GM12878 (cell line): ENCODE measurements around the gene GFRA3.

Source experiments
- POLR2AphosphoS5 ChIP-seq: IDR thresholded peaks from 2 replicates; pipeline ENCODE4 v1.6.1; 2011; ENCODE audit warnings: mild to moderate bottlenecking, low read length, inconsistent platforms
- RFX5 ChIP-seq: IDR thresholded peaks from 2 replicates; pipeline ENCODE4 v1.6.1; 2011; ENCODE audit warnings: low read depth, low read length, improper control_type of control experiment
- RUNX3 ChIP-seq: IDR thresholded peaks from 2 replicates; pipeline ENCODE4 v1.6.1; 2012; ENCODE audit warnings: low read length, inconsistent platforms
- TAF1 ChIP-seq: IDR thresholded peaks from 2 replicates; pipeline ENCODE4 v1.6.1; 2011; ENCODE audit warnings: mild to moderate bottlenecking, low read depth, low read length, borderline replicate concordance
- TF ChIP-seq, protein P1 (sequence below): IDR thresholded peaks from 2 replicates; pipeline ENCODE4 v1.6.1; 2011; ENCODE audit warnings: low read depth, mild to moderate bottlenecking, low read length, moderate library complexity, borderline replicate concordance; ENCODE audit errors: extremely low read depth
- TF ChIP-seq, protein P2 (sequence below): IDR thresholded peaks from 2 replicates; pipeline ENCODE4 v1.6.1; 2012; ENCODE audit warnings: low read depth, low read length, improper control_type of control experiment
- TF ChIP-seq, protein P3 (sequence below): IDR thresholded peaks from 2 replicates; pipeline ENCODE4 v1.6.1; 2012; ENCODE audit warnings: mild to moderate bottlenecking, low read depth, low read length
- TF ChIP-seq, protein P4 (sequence below), 3 experiments: IDR thresholded peaks in 2 of 3; conservative IDR thresholded peaks in 1 of 3; 2 replicates each; pipeline ENCODE4 v1.5.1; 2011; ENCODE audit warnings: low read depth in 3 of 3, low read length in 3 of 3, mild to moderate bottlenecking in 3 of 3, control low read depth in 2 of 3, moderate library complexity in 2 of 3, inconsistent platforms in 1 of 3, mixed read lengths in 1 of 3; ENCODE audit not compliant: control insufficient read depth in 2 of 3, insufficient read depth in 1 of 3; ENCODE audit errors: extremely low read depth in 1 of 3

DNA sequence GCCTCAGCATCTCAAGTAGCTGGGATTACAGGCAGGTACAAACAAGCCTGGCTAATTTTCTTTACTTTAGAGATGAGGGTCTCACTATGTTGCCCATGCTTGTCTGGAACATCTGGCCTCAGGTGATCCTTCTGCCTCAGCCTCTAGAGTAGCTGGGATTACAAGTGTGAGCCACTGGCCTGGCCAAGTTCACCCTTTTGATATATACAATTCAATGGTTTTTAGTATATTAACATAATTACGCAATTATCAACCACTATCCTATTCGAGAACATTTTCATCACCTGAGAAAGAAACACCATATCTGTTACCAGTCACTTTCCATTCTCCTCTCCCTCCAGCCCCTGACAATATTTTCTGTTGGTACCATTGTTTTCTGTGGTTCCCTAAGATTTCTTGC is 57.6 kb downstream of the GFRA3 start:
- TF ChIP-seq RFX5 (no peak), TAF1 (no peak), RUNX3 (no peak), POLR2AphosphoS5 (no peak)
- TF ChIP-seq, protein P1, sequence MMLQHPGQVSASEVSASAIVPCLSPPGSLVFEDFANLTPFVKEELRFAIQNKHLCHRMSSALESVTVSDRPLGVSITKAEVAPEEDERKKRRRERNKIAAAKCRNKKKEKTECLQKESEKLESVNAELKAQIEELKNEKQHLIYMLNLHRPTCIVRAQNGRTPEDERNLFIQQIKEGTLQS, result no peak
- TF ChIP-seq, protein P2, sequence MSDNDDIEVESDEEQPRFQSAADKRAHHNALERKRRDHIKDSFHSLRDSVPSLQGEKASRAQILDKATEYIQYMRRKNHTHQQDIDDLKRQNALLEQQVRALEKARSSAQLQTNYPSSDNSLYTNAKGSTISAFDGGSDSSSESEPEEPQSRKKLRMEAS, result no peak
- TF ChIP-seq, protein P3, sequence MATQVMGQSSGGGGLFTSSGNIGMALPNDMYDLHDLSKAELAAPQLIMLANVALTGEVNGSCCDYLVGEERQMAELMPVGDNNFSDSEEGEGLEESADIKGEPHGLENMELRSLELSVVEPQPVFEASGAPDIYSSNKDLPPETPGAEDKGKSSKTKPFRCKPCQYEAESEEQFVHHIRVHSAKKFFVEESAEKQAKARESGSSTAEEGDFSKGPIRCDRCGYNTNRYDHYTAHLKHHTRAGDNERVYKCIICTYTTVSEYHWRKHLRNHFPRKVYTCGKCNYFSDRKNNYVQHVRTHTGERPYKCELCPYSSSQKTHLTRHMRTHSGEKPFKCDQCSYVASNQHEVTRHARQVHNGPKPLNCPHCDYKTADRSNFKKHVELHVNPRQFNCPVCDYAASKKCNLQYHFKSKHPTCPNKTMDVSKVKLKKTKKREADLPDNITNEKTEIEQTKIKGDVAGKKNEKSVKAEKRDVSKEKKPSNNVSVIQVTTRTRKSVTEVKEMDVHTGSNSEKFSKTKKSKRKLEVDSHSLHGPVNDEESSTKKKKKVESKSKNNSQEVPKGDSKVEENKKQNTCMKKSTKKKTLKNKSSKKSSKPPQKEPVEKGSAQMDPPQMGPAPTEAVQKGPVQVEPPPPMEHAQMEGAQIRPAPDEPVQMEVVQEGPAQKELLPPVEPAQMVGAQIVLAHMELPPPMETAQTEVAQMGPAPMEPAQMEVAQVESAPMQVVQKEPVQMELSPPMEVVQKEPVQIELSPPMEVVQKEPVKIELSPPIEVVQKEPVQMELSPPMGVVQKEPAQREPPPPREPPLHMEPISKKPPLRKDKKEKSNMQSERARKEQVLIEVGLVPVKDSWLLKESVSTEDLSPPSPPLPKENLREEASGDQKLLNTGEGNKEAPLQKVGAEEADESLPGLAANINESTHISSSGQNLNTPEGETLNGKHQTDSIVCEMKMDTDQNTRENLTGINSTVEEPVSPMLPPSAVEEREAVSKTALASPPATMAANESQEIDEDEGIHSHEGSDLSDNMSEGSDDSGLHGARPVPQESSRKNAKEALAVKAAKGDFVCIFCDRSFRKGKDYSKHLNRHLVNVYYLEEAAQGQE, result no peak
- TF ChIP-seq, protein P4, sequence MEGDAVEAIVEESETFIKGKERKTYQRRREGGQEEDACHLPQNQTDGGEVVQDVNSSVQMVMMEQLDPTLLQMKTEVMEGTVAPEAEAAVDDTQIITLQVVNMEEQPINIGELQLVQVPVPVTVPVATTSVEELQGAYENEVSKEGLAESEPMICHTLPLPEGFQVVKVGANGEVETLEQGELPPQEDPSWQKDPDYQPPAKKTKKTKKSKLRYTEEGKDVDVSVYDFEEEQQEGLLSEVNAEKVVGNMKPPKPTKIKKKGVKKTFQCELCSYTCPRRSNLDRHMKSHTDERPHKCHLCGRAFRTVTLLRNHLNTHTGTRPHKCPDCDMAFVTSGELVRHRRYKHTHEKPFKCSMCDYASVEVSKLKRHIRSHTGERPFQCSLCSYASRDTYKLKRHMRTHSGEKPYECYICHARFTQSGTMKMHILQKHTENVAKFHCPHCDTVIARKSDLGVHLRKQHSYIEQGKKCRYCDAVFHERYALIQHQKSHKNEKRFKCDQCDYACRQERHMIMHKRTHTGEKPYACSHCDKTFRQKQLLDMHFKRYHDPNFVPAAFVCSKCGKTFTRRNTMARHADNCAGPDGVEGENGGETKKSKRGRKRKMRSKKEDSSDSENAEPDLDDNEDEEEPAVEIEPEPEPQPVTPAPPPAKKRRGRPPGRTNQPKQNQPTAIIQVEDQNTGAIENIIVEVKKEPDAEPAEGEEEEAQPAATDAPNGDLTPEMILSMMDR (IDR thresholded peaks at IDR 0.05 in 2 of 3, conservative IDR thresholded peaks at IDR 0.05 in 1 of 3; ENCODE audit: control insufficient read depth in 2 of 3, extremely low read depth in 1 of 3, insufficient read depth in 1 of 3, low read depth in 3 of 3, low read length in 3 of 3), result no peak
